Activated gamma-delta T cell (primary cell): ENCODE results near the gene PLXNA4.

Experiments used
- DNase-seq: peaks from one replicate; lab custom pipeline; 2025; lab: John Stamatoyannopoulos, UW

The PLXNA4 gene

GRCh38 chr7:132531562-132531961 lies 44.7 kb downstream of the PLXNA4 start:
- no peak for DNase-seq

- no peak for DNase-seq
These were observed 47.6 kb downstream of the PLXNA4 start for GRCh38 chr7:132528695-132529094.

GRCh38 chr7:132527467-132528410 lies 48.5 kb downstream of the PLXNA4 start:
- DNase-seq: no peak

DNA sequence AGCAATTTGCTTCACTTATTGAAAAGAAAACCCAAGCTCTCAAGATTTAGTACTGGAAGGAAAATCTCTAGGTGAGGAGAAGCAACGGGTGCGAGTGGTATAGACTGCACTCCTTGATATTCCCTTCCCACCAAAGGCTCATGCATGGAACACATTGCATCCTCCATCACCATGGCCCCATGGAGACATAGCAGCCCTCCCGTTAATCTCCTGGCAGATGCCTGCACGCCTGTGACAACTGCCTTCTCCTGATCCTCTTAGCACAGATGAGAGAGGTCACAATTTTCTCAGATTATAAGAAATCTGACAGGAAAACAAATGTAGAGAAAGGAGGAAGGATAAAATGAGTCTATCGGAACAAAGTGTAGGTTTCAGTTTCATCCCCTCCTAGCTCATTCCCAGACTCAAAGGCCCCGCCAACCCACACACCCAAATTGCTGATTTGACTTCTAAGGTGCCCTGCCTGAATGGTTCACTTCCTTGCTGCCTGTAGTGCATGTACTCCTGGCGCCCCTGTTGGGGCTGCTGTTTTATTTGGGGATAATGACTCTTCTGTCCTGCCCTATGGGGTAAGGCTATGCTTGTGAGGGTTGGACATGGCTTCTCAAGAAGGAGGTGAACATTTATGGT lies 50.0 kb downstream of the PLXNA4 start:
- no peak for DNase-seq

GRCh38 chr7:132521423-132521822 lies 54.8 kb downstream of the PLXNA4 start:
- DNase-seq: no peak

DNA sequence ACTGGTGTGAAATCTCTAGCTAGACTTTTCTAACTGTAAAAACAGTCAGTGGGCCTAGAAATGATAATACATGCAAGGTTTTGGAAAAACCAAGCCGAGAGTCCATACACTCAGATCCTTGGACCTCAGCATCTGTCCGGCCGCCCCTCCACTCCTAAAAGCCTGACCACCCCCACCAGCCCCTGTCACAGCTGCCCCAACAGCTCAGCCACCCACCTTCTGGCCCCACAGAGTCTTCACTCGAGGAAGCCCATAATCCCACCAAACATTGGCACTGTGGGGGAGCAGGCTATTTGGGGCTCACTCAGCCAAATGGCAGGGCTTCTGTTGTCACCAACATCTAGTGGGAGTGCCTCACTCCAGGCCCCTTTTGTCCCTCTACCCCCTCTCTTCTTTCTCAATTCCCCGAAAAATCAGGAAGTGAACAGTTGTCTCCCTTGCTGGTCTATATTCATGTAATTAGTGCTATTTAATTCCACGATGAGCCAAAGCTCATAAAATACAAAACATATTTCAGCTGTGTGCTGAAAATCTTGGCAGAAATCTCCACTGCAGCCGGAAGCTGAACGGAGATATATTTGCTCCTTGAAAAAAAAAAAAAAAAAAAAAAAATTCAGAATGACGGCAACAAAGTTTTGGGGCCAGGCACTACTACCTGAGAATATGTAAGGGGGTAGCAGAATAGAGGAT lies 55.5 kb downstream of the PLXNA4 start:
- DNase-seq: no peak

GRCh38 chr7:132519936-132520335 lies 56.3 kb downstream of the PLXNA4 start:
- no peak for DNase-seq

- DNase-seq: no peak
These were observed 57.5 kb downstream of the PLXNA4 start for GRCh38 chr7:132518839-132519173.

DNA sequence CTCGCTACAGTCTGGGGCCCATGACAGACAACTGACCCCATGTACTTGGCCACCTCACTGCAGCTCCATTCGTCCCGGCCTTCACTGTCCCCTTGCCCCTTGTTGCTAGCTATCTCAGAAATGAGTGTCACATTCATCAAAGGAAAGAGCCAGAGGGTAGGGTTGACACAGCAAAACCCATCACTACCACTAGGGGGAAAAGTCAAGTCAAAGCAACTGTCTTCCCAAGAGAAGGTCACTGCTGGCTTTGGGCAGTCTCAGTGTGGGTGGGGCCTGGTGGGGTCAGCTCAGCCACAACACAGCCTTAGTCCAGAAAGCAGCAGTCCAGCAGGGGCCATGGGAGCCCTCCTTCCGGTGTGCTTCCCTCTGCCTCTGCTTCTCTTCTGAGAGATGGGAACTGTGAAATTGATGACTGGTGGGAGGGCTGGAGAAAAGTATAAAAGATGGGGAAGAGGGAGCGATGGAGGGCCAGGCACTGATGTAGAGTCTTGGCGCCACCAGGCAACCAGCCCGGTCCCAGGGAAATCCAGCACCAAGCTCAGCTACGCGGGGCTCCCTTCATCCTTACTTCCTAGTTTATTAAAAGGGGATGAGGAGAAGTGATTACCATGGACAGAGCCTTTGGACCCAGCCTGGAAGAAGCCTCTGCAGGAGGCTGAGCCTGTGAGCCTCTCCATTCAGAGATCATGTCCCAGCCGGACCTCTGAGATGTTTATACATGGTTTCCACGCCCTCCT lies 58.0 kb downstream of the PLXNA4 start:
- DNase-seq: no peak

- DNase-seq: no peak
These were observed 60.0 kb downstream of the PLXNA4 start for GRCh38 chr7:132516042-132516840.

- DNase-seq: no peak
These were observed 61.1 kb downstream of the PLXNA4 start for GRCh38 chr7:132515181-132515580.

DNA sequence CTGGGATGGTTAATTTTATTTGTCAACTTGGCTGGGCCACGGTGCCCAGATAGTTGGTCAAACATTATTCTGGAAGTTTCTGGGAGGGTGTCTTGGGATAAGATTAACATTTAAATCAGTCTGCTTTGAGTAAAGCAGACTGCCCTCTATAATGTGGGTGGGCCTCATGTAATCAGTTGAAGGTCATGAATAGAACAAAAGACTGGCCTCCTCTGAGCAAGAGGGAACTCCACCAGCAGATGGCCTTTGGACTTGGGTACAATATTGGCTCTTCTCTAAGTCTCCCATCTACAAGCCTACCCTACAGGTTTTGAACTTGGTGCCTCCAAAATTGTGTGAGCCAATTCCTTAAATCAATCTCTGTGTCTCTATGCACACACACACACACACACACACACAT lies 61.8 kb downstream of the PLXNA4 start:
- DNase-seq: no peak

GRCh38 chr7:132511921-132512320 lies 64.3 kb downstream of the PLXNA4 start:
- no peak for DNase-seq

DNA sequence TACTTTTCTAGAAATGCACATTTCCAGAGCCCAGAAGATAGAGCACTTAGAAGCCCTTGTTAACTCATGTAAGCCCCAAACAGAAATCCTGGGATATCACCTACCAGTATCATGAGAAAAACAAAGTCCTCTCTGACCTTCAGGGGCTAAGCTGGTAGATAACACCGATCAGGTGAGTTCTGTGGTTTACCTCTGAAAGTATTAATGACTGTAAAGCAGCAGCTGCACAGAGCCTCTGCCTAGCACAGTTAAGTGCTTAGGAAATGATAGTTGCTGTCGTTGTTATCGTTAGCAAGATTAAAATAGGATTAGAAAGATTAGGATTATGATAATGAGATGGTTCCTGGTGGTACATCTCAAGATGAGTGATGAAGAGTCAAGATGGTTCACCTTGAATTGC lies 64.9 kb downstream of the PLXNA4 start:
- no peak for DNase-seq

DNA sequence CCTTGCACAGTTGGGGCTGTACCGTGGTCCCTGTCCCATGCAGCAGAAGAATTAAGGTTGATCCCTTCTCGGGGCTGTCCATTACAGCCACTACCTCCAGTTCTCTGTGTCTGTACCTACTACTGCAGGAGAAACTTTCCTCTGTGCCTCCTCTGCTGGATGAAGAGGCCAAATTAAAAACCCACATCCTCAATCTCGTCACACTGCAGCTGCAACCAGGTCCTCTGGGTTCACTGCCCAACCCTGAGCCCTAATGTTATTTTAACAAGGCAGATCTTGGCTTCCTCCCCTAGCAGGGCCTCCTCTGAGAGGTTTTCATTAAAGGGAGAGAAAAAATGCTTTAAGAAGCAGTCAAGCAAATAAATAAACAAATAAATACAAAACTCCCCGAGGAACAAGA lies 66.6 kb downstream of the PLXNA4 start:
- DNase-seq: no peak

- DNase-seq: no peak
These were observed 67.4 kb downstream of the PLXNA4 start for GRCh38 chr7:132508724-132509353.

- no peak for DNase-seq
These were observed 71.4 kb downstream of the PLXNA4 start for GRCh38 chr7:132504852-132505251.

DNA sequence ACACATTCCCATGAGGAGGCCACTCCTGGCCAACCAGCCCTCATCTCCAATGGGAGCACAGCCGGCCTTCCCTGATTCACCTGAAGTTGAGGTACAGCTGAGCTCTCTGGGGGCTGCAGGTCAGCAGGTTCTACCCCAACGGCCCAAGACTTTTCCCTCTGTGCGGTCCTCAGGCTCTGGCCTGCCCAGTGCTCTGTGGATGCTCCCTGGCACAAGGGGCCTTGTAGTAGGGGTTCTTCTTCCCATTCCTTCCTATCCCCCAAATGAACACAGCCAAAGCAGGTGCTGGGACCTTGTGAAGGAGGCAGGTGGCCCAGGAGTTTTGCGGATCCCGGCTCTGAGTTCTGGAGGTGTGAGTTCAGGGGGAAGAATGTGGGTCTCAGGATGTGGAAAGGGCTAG lies 72.2 kb downstream of the PLXNA4 start:
- DNase-seq: no peak

- DNase-seq: no peak
These were observed 72.9 kb downstream of the PLXNA4 start for GRCh38 chr7:132503415-132503814.

GRCh38 chr7:132501956-132502355 lies 74.3 kb downstream of the PLXNA4 start:
- DNase-seq: no peak
